ENCODE measurements around the gene HMGB3. TPM values are rescaled to one million over a fixed set of nuclear protein-coding genes. Genes with fewer than 3 reads are reported as not detected.

The HMGB3 gene
- total RNA-seq, 1 experiment from 2014 or later: 373 TPM

- H3K27me3 Mint-ChIP-seq (ENCODE audit: low read depth): peaks cover 7% of the 10 kb centered on the region
- Histone ChIP-seq H3K56ac (ENCODE audit: insufficient read length, low read depth, low read length) (no peak overlapping the region), H2AFZ (ENCODE audit: low read length) (no peak overlapping the region), H2AK5ac (ENCODE audit: insufficient read length, low read length) (no peak overlapping the region), H3K18ac (ENCODE audit: insufficient read length, low read depth, low read length) (no peak overlapping the region), H3T11ph (ENCODE audit: low read length) (no peak overlapping the region), H3K27me3 (ENCODE audit: insufficient read depth, low read length) (no peaks in the 10 kb centered on the region), H4K5ac (ENCODE audit: insufficient read length, low read depth, low read length) (no peak overlapping the region), H4K20me1 (ENCODE audit: control insufficient read depth, insufficient read depth, insufficient read length) (no peaks in the 10 kb centered on the region), H2BK15ac (ENCODE audit: low read depth, low read length) (no peak overlapping the region), H2BK120ac (ENCODE audit: low read depth, low read length, poor library complexity, severe bottlenecking) (no peak overlapping the region), H4K8ac (replicated peaks; ENCODE audit: insufficient read length, low read depth, low read length) (no peak overlapping the region), H3K23me2 (ENCODE audit: insufficient read length, low read depth, low read length, poor library complexity, severe bottlenecking) (no peaks in the 10 kb centered on the region), H2BK20ac (ENCODE audit: low read depth, low read length, poor library complexity, severe bottlenecking) (no peak overlapping the region), H3K4me1 (ENCODE audit: insufficient read depth, low read length) (no peaks in the 10 kb centered on the region), H3K79me1 (ENCODE audit: insufficient read depth, low read depth, low read length, poor library complexity, severe bottlenecking) (no peaks in the 10 kb centered on the region), H3K4me2 (ENCODE audit: insufficient read depth, insufficient read length, low read length) (no peak overlapping the region), H3K4ac (ENCODE audit: low read depth, low read length) (no peak overlapping the region), H2BK12ac (ENCODE audit: insufficient read length, low read depth, low read length) (no peak overlapping the region), H3K27ac (ENCODE audit: insufficient read length, low read depth, low read length) (no peak overlapping the region), H3K23ac (ENCODE audit: insufficient read length, low read depth, low read length) (no peak overlapping the region), H2BK5ac (ENCODE audit: insufficient read length, low read length) (no peak overlapping the region), H4K91ac (ENCODE audit: insufficient read length, low read depth, low read length) (no peak overlapping the region), H3K9ac (ENCODE audit: extremely low read depth, insufficient read length, low read length) (no peak overlapping the region), H3K14ac (ENCODE audit: insufficient read depth, low read length) (no peak overlapping the region), H3K79me2 (ENCODE audit: insufficient read depth, low read length) (no peaks in the 10 kb centered on the region), H3K9me3 (ENCODE audit: control insufficient read depth, low read depth, low read length) (no peaks in the 10 kb centered on the region)
- H3K4me3 Mint-ChIP-seq: no peak overlapping the region
- DNase-seq: peak; percentile 47
- H3K36me3 Mint-ChIP-seq (ENCODE audit: insufficient read depth in 1 of 3, low read depth in 3 of 3): no peaks in the 10 kb centered on the region; a peak in 2 of 7 replicates
- no peak overlapping the region for H3K27ac Mint-ChIP-seq
- no CpG with 5 or more reads among the region's 33 CpGs for WGBS (ENCODE audit: extremely low coverage, insufficient read length, low lambda C conversion rate)
- H3K4me1 Mint-ChIP-seq: peaks cover 0 to 4% of the 10 kb centered on the region in 2 experiments; a peak in 2 of 4 replicates
- H3K9me3 Mint-ChIP-seq: peaks cover 42 to 51% of the 10 kb centered on the region in 2 experiments
- no peak for TF ChIP-seq CTCF (conservative IDR thresholded peaks at IDR 0.05)
These were observed 7.3 kb upstream of the HMGB3 start for GRCh38 chrX:150975655-150976390.
